RPMI7951 (cell line): ENCODE results near the gene DGUOK. TPM values are rescaled to one million over a fixed set of nuclear protein-coding genes. Genes with fewer than 3 reads are reported as not detected.
A peak's percentile ranks its signal among the peaks of the same experiment; 100 is the strongest.

Source experiments
- DNase-seq: peaks from one replicate; pipeline ENCODE4 v3.0.0-alpha.2; 2012; ENCODE audit warnings: low read depth
- total RNA-seq: library from RNA; depleted of rRNA; stranded (reverse); fragments of >200 nt; shearing (Covaris generic); gene quantifications from 2 replicates; pipeline ENCODE4 v1.2.3, GENCODE V29; 2014; rRNA removed

Gene DGUOK
- total RNA-seq, 1 experiment from 2014 or later: 169 TPM

DNA sequence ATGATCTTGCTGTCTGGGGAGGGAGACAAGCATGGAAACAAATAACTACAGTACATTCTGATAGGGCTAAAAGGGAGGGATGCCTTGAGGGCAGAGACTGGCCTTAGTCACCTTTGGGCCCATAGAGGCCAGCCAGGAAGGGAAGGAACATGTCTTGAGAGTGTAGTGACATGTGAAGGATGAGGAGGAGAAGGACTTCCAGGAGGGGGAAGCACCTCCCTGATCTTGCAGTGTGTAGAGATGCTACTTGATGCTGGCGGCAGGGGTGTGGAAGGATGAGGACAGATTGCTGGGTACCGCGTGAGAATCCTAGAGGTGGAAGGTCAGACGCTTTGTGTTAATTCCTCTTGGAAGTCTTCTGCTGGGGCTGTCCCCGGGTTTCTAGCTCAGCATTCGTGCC is 71.1 kb downstream of the DGUOK start:
- DNase-seq: no peak

DNA sequence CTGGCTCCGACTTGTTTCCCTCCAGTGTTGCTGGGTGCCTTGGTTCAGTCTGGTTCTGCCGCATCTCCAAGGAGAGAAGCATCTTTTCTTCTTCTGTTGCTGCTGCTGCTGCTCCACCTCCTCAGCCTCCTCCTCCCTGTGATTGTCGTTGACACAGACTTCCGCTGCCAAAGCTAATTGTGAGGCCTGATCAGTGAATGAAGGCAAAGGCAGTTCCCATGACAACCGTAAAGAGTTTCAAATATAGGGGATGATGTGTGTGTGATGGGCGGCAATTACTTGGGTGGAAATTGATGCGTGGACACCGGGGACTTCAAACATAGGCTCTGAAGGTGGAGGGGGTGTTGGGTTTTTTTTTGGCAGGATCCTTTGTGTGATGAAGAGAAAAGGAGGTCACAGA is 71.8 kb downstream of the DGUOK start:
- DNase-seq: no peak

DNA sequence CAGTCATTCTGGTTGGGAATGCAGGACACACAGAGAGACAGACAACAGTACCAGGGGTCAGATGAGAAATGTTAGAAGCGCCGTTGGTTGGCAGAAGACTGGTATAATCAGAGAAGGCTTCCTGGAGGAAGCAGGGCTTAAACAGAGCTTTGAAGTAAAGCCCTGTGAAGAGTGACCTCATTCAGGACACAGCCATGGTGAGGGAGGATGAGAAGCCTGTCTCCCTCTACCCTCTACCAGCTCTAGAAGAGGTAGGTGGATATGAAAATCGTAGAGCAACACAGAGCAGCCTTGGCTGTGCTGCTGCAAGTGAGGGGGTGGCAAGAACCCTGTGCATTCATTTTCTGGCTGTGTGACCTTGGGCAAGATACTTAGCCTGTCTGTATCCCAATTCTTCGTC is 72.3 kb downstream of the DGUOK start:
- DNase-seq: no peak

DNA sequence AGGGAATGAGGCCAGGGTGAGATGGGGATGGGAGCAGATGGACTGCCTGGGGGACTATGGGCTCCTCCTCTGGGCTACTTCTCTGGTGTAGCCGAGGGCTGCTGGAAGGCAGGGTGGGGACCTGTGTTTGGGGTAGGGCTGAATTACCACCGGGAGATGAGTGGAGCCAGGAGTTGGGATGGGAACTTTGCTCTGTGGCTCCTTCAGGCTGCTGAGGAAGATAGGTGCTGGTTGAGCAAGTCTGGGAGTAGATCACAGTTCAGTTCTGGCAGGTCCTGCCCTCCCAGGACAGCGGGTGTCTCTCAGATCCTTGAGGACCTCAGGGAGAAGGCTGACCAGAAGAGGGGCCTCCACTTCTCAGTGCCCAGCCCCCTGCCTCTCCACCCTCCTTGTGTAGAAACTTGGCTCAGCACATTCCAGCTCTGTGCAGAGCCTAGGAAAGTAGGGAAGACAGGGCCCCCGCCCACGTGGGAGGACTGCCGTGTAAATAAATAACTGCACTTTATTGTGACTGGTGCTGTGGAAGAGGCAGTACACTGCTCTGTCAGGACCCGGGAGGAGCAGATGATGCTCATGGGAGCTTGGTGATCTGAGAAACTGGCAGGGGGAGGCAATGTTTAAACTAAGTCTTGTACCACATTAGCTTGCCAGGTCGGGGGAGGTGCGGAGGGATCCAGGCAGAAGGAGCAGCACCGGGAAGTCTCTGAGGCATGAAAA is 73.4 kb downstream of the DGUOK start:
- no peak for DNase-seq

DNA sequence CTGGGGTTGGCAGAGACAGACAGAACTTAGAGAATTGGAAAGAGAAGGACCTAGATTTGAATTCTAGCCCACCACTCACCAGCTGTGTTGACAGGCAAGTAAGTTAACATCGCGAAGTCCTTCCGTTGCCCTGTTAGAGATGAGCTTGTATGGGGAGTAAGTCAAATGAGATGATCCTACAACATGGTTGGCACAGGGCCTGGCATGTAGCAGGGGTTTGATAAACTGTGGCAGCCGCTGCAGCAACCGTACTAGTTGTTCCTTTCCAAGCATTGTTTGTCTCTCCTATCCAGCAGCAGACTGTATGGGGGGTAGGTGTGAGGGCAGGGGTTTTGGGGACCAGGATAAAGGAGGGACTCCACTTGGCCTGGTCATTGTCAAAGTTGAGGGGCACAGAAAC is 74.0 kb downstream of the DGUOK start:
- DNase-seq: no peak

DNA sequence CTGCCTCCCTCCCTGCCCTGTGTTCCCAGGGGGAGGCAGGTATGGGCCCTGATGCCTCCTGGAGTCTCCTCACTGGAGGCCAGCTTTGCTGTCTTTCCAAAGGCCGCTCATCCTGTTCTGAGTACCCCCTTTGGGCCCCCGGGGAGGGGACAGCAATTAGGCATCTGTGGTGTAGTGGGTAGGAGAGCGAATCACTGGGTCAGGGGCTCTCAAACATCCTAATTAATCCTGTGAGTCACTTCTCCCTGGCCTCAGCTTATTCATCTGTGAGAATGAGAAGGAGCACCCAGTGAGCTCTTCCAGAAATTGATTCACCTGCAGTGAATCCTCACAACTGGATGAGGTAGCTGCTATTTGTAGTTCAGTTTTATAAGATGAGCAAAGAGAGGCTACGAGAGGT is 74.4 kb downstream of the DGUOK start:
- DNase-seq: peak; percentile 24

DNA sequence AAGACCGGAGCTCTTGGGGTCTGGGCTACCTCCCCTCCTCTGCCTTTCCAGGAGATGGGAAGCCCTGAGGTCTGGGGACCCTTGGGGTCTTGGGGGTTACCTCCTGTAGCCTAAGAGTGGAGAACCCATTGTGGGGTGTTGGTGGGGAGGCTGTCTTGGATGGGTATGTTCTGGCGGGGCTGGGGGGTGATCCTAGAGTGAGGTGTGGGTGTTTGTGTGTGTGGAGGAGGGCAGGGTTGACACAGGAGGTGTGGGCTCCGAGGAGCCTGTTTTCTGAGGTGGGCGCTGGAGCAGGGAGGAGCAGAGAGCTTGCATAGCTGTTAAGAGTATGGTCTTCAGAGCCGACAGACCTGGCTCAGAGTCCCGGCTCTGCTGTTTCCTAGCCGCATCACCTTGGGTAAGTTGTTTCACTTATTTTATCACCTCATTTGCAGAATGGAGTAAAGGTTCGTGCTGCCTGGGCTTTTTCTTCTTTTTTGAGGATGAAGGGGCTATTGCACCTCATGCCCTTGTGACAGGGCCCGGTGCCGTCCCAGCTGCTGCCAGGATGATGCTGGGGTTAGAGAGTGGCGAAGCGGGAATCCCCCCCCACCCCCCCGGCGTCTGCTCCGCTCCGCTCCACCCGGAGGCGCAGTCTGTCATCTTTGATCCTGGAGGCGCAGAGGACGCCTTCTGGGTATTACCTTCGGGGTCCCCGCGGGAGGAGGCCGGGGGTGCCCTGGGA is 75.3 kb downstream of the DGUOK start:
- DNase-seq: no peak

DNA sequence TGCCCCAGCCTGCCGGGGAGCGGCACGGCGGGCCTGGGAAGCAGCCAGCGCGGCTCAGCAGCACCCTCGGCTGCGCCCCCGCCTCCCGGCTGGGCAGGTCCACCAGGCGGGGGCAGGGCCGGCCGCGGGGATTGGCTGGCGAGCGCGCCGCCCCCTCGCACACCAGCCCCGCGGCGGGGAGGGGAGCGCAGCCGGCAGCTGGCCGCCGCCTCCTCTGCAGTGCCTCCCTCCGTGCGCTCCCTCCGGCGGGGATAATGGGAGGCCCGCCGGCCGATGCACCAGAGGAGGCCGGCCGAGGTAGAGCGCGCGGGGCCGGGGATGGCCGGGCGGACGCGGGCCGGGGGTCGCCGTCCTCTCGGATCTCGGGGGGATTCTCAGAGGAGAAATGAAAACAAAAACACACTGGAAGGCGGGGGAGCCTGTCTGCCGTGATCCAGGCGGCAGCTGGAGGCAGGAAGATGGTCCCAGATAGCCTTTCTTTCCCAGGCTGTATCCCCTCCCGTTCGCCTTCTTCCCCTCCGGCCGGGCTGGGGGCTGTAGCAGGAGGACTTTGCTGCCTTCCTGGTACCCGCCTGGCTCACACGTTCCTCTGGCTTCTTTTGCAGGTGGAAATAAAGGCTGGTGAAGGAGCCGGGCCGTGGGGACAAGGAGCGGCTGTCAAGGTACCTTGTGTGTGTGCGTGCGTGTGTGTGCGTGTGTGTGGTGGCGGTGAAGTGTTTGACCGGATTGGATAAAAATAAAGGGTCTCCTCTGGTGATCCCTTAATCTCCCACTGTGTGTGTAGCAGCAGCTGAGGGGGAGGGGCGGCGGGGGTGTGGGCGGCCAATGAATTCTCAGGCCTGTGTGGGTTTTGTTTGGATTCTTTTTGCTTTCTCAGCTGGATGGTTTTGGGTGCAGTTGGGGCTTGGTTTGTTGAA is 76.1 kb downstream of the DGUOK start:
- DNase-seq: peak; percentile 86

DNA sequence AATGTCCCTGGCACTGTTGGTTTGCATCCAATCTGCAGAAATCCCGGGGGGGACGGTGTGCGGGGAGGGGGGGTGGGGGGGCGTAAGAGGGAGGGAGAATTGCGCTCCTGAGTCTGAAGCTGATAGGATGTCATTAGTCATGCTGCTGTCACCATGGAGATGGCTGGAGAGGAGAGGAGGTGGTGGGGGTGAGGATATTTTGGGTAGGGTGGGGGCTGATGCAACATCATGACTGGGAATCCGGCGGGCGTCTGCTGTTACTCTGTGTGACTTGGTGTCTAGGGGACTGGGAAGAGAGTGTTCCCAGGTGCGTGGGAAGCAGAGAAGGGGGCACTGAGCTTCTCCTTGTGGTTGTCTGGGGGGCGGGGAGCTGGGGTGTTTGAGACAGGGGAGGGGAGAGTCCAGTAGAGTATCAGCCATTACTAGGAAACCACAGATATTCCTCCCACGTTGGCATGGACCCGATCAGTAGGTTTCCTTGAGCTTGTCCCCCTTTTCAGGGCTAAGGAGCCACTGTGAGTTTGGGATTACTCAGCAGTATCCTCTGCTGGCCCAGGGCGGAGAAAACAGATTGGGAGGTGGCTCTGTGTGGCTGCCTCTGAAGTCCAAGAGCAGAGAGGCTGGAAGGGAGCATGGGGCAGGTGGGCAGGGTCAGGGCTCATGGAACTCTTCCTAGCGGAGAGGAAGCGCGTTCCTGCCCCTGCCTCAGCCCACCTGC is 77.0 kb downstream of the DGUOK start:
- DNase-seq: peak; percentile 77

DNA sequence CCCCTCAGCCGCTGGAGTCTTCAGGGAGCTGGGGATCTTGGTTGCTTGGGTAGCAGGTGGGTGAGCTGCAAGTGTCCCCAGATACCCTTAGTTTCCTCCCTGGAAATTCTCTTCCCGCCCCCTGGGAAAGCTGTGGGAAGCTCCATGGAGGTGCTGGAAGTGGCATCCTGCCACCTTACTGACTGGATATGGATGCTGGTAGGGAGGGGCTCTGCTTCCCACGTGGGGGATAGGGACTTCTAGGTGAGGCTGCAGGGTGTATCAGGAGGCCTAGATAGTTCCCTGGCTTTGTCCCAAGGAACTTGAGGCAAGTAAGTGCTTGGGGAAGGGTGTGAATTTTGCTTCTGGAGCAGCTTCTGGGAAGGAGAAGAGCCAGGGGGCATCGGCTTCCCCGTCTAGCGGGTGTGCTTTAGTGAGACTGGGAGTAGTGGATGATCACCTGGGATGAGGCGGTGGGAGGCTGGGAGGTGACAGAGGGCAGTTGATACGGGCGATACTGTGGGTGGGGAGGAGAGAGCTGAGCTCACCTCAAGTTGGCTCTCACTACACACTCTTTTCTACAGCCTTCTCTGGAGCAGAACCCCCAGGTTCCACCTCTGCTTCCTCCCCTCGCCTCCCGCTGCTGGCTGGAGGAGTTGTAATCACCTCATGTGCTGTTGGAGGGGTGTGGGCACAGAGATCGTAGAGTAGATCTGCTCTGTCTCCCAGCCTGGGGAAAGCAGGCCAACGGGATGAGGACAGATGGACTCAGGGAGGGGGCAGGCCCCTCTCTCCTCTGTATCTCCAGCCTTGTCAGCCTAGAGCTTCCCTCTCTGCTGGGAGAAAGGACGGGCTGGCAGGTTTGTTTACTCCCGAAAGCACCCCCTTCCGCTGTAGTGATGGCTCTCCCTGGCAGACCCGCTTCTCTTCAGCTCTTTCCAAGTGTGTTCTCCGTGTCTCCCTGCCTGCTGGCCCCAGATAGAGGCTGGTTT is 77.8 kb downstream of the DGUOK start:
- no peak for DNase-seq

DNA sequence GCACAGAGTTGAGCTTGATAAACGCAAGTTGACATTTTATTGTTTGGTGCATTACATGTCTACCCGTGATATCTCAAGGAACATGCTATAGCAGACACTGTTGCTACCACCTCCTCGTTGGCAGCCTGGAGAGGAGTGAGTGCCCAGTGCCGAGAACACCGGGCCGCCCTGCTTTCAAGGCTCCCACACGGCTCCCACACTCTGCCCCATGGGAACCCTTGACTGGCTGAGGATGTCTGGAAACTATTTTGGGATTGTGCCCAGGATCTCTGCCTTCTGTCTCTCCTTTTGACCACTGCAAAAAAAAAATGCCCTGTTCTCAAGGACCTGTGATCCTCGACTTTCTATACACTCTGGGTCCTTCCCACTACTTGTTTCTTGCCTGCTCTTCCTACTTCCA is 79.1 kb downstream of the DGUOK start:
- DNase-seq: no peak

DNA sequence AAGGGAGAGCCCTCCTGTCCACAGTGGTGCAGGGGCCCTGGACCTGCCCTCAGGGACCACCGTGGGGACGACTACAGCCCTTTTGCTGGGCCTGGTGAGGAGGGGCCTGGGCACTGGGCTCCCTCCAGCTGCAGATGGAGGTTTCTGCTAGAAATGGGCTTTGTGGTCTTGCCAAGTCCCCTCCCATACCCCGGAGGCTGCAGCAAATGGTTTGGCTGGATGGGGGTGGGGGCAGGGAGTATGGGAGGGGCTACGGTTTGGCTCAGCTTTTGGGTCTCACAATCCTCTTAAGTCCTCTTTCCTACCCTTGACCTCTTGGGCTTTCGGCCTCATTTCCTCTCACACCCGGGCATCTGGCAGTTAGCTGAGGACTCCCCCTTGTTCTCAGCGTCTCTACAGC is 79.8 kb downstream of the DGUOK start:
- peak; percentile 33 for DNase-seq

DNA sequence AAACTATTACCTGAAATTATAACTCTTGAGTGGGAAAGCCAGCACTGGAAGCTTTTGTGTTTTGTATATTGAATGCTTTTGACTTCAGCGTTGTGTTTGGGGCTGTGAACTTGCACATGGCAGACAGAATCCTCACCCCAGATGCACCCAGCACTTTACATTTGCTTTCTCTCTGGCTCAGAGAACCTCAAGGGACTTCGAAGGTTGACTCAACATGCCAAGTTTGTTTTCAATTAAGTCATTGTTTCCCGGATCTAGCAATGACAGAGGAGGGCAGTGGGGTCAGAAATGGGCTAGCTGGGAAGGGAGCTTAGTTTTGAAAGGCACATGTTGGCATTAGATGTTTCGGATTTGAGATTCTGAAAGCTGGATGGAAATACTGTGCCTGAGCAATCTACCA is 80.4 kb downstream of the DGUOK start:
- no peak for DNase-seq

DNA sequence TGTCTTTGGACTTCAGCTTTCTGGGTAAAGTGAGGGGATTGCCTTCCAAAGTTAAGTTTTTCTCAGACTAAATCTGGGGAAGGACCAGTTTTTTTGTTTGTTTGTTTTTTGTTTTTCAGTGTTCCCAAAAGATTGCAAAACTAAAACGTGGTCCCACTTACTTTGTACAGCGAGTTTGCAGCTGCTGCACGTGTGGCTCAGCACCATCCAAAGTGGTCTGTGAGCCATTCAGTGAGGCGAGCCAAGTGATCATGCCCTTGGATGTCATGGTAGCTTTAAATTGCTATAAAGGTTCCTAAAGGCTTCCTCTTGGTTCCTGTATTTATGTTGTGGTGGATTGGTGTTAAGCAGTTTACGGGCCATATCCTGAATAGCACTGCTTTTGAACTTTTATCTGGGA is 81.0 kb downstream of the DGUOK start:
- DNase-seq: no peak

Other genes starting within 250 kb of the DGUOK start
- gene TPRKB, start 189.5 kb upstream of the DGUOK start, total RNA-seq: 165 and 179 TPM in 2 replicates
- gene DUSP11, start 146.8 kb upstream of the DGUOK start, total RNA-seq: 46.5 and 49.3 TPM in 2 replicates
- gene C2orf78, start 142.7 kb upstream of the DGUOK start, total RNA-seq: not detected in 2 replicates
- 39.6 and 50.2 TPM in 2 replicates for gene STAMBP, start 97.9 kb upstream of the DGUOK start, total RNA-seq
- gene ACTG2, start 33.9 kb upstream of the DGUOK start, total RNA-seq: 2.0 and 2.9 TPM in 2 replicates
- 3.4 and 3.6 TPM in 2 replicates for gene TET3, start 58.0 kb downstream of the DGUOK start, total RNA-seq
- 195 and 214 TPM in 2 replicates for gene BOLA3, start 221.0 kb downstream of the DGUOK start, total RNA-seq